Breast epithelium (tissue), 3 donors: ENCODE results near the gene THOC6.

Experiments used
- POLR2A ChIP-seq: fragments of 450-650 bp; IDR thresholded peaks from one replicate; pipeline ENCODE4 v1.6.1; 2016; ENCODE audit warnings: antibody characterized with exemption, mild to moderate bottlenecking, moderate library complexity
- TF ChIP-seq, protein P1 (sequence below), 3 donors: fragments of 450-650 bp; IDR thresholded peaks; one replicate each; pipeline ENCODE4 v1.5.1; 2016 to 2017; ENCODE audit warnings: antibody characterized with exemption in 3 of 3, mild to moderate bottlenecking in 3 of 3, moderate library complexity in 3 of 3

DNA sequence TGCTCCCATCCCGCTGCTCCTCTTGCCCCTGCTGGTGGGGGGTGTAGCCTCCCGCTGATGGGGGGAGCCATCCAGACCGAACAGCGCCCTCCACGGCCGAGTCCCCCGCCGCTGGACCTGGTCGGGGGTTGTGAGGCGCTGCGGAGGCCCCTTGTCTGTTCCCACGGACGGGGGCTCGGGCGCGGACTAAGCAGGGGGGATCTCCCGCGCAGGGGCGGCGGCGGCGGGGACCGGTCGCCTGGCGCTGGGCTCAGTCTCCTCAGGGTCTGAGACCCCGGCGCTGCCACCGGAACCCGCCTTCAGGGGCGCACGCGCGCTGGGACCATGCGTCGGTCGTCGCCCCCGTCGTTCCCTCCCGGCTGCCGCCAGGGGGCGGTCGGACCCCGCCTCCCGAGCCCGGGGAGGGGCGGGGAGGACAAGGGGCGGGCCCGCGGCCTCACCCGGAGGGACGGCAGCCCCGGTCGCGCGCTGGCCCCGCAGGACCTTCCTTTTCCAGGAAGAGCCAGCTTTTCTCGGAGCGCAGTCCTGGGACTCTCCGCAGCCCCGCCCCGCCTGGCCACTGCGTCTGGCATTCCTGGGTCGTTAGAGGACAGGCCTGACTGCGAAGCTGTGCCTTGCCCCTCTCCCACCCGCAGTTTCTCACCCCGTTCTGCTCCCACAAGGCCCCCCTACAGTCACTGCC, 35.3 kb downstream of the THOC6 start:
- TF ChIP-seq, protein P1, sequence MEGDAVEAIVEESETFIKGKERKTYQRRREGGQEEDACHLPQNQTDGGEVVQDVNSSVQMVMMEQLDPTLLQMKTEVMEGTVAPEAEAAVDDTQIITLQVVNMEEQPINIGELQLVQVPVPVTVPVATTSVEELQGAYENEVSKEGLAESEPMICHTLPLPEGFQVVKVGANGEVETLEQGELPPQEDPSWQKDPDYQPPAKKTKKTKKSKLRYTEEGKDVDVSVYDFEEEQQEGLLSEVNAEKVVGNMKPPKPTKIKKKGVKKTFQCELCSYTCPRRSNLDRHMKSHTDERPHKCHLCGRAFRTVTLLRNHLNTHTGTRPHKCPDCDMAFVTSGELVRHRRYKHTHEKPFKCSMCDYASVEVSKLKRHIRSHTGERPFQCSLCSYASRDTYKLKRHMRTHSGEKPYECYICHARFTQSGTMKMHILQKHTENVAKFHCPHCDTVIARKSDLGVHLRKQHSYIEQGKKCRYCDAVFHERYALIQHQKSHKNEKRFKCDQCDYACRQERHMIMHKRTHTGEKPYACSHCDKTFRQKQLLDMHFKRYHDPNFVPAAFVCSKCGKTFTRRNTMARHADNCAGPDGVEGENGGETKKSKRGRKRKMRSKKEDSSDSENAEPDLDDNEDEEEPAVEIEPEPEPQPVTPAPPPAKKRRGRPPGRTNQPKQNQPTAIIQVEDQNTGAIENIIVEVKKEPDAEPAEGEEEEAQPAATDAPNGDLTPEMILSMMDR (IDR thresholded peaks at IDR 0.05) = peak; percentile 55 to 97 (median 83)
- no peak for TF ChIP-seq POLR2A
